SKM-1 (cell line): ENCODE results near the gene PSORS1C1.

Source experiments
- DNase-seq: peaks from one replicate; lab custom pipeline; 2025; ENCODE audit not compliant: unreplicated experiment; lab: John Stamatoyannopoulos, UW

The PSORS1C1 gene

DNA sequence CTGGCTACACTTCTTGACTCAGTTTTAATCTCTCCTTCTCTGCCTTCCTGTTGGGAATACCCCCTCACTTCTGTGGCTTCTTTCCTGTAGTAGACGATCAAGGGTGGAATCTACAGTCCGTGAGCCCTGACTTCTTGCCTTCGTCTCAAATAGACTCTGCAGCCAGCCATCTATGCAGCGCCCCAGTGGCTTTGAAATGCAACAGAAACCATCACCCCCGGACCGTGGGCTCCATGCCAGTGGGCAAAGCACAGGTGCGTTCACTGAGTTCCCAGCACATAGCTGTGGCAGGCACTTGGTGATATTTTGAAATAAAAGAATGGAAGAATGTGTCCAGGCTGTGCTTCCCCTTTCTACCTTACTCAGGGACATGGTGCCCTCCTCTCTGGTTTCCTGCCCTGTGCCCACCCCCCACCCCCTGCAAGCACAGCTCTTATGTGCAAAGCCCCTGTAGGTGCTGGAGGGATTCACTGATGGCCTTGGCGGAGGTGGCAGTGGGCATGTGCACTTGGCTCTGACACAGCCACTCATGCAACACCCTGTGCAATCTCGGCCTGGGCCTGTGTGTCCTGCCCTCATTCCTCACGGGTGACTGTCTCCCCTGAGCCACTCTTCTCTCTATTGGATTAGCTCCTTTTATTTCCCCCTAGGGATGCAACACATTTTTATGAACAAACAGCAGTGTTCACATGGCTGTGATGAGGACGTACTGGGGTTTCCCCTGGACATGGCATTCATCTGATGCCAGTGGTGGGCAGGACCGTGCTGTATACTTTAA, 11.2 kb downstream of the PSORS1C1 start:
- DNase-seq = no peak

DNA sequence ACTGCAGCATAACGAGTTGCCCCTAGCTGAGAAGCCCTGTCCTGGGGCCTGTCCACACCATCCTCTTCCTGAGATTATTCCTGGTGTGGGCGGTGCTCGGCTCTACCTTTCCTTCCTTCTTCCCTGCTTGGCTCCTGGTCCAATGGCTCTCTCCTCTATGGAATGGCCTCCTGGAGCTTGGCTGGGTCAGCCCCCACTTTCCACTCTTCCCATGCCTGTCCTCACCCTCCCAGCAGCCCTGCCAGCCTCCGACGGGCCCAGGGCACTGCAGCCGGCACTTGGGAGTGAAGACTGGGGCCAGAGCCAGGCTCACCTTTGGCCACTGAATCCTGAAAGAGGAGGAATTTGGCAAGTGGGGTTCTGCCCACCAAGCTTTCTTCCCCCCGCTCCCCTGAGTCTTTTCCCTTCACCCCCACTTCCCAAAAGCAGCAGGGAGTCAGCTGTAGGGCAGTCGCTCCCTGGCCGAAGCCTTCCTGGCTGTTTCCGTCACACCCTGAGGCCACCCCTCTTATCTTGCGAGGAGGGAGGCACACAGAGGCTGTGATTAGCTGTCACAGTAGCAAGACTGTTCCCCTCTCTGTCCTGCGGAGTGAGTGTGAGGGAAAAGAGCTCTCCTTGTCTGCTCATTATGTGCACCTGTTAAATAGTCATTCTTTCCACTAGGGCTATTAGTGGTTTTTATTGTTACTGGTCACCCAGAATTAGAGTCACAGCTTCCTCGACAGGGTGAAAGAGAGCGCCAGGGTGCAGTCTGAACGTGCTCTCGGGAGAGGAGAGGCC, 12.0 kb downstream of the PSORS1C1 start:
- DNase-seq = no peak

- peak; percentile 7 for DNase-seq
These were observed 13.6 kb downstream of the PSORS1C1 start for GRCh38 chr6:31128093-31128676.

DNA sequence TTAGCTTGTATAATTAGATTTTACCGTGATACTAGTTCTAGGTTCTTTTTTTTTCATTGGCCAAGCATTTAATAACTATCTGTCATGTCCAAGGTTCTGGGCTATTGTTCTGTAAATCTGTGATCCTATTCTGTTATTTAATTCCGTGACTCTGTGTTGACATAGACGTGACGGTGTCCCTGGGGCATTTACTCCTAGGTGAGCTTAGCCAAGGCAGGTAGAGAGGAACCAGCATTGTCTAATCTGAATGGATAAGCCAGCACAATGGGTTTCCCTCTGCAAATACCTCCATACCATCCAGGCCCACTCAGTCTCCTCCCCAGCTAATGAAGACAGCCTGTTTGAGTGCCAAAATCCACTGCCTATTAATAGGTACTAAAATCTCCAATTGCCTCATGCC, 14.5 kb downstream of the PSORS1C1 start:
- no peak for DNase-seq

DNA sequence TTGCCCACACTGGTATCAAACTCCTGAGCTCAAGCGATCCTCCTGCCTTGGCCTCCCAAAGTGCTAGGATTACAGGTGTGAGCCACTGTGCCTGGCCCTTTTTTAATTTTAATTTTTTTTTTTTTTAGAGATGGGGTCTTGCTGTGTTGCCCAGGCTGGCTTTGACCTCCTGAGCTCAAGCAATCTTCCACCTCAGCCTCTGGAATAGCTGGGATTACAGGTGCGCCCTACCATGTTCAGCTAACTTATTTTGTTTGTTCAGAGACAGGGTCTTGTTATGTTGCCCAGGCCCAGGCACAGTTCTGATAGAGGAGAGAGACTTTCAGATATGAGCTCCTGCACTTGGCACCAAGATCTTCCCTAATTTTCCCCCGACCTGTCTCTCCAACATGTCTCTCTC, 16.2 kb downstream of the PSORS1C1 start:
- DNase-seq = no peak

DNA sequence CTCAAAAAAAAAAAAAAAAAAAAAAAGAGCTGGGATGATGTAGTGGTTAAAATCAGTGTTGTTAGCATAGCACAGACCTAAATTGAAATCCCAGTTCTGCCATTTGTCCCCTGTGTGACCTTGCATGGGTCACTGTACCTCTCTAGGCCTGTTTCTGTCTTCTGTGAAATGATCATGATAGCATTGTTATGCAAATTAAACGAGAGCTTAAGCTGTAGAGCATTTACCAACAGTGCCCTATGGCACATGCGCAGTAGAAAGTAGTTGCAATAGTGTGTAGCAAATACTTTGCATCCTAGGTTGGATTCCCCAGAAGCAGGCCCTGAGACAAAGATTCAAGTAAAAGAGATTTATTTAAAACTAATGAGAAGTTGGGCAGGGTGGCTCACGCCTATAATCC, 17.0 kb downstream of the PSORS1C1 start:
- no peak for DNase-seq

DNA sequence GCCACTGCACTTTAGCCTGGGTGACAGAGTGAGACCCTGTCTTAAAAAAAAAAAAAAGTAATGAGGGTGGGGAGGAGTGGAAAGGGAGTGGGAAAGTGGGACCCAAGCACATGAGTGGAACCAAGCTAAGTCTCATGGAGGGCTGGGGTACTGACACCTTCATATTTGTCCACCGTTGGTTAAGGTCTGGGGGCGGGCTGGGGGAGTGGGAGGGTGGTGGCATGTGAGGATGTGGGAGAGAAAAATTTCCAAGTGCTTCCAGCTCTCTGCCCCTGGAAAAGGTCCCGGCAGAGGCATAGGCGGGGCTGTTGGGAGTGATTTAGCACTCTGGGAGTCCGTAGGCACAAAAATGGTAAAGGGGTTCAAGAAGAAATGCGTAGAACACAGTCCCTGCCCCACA, 18.2 kb downstream of the PSORS1C1 start:
- DNase-seq = no peak

DNA sequence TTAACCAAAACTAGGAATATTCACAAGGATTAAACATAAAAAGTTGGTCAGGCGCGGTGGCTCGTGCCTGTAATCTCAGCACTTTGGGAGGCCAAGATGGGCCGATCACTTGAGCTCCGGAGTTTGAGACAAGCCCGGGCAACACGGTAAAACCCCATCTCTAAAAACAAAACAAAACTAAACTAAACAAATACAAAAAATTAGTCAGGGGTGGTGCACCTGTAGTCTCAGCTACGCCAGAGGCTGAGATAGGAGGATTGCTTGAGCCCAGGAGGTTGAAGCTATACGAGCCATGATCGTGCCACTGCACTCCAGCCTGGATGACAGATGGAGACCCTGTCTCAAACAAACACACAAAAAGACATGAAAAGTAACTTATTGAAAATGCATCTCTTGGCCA, 21.1 kb downstream of the PSORS1C1 start:
- no peak for DNase-seq

- DNase-seq = no peak
These were observed 24.4 kb downstream of the PSORS1C1 start, which contains the start of gene PSORS1C2 for GRCh38 chr6:31138982-31139381. Gene PSORS1C2, minus strand, starts transcription at chr6:31139066. Its CDS starts 40 bp downstream, at chr6:31139026.

GRCh38 chr6:31139599-31139998, 25.0 kb downstream of the PSORS1C1 start:
- no peak for DNase-seq

GRCh38 chr6:31140643-31141042, 26.0 kb downstream of the PSORS1C1 start:
- DNase-seq = no peak

GRCh38 chr6:31142361-31142761, 27.8 kb downstream of the PSORS1C1 start:
- DNase-seq = no peak

GRCh38 chr6:31143148-31143547, 28.5 kb downstream of the PSORS1C1 start:
- DNase-seq = no peak

- no peak for DNase-seq
These were observed 29.8 kb downstream of the PSORS1C1 start for GRCh38 chr6:31144296-31144969.

- no peak for DNase-seq
These were observed 30.4 kb downstream of the PSORS1C1 start for GRCh38 chr6:31144970-31145340.

DNA sequence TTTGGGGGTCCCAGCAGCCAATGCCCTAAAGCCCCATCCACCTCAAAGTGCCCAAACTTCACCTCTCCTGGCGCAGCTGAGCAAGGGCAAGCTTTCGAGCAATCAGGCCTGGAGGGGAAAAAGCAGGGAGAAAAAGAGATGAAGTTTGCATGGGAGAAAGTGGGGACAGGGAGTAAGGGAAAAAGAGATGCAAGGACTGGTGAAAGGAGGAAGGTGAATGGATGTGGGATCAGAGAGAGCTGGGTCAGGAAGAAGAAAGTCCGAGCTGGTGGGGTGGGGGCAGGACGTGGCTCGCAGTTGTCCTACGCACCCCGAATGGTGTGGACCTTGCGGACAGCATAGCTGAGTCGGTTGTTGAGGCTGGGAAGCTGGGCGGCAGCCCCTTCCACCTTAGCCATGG, 30.8 kb downstream of the PSORS1C1 start:
- DNase-seq = no peak

GRCh38 chr6:31149827-31150447, 35.3 kb downstream of the PSORS1C1 start:
- DNase-seq = no peak

GRCh38 chr6:31152781-31153180, 38.2 kb downstream of the PSORS1C1 start:
- DNase-seq = no peak

GRCh38 chr6:31154436-31154835, 39.8 kb downstream of the PSORS1C1 start:
- DNase-seq = no peak

DNA sequence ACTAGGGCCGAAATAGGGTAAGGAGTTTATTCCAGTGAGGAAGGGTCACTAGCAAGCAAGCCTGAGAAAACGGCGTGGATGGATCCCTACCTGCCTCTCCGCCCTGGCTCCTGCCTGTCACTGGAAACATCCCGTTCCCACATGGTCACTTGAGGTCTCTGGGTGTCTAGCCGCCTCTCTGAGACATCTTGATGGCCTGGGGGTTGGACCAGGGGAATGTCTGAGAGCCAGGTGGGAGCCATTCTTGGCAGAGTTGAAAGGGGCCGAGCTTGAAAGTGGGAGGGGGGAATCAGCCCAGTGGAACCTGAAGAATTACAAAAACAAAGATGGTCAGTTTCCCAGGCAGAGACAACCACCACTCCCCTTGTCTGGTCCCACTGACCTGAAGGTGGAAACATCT, 42.0 kb downstream of the PSORS1C1 start:
- DNase-seq = no peak

GRCh38 chr6:31157513-31158139, 43.0 kb downstream of the PSORS1C1 start, which contains the start of gene CCHCR1:
Gene CCHCR1, minus strand, starts transcription at chr6:31157802. Its CDS starts 202 bp downstream, at chr6:31157600.
- no peak for DNase-seq
